MG63 (cell line): ENCODE results near the gene RGMA. TPM values are rescaled to one million over a fixed set of nuclear protein-coding genes. Genes with fewer than 3 reads are reported as not detected.
"Not testable (repeated sequence)": the region's sequence is repeated elsewhere in the genome, so short reads cannot be mapped to it uniquely, and the experiment has no call there.

Experiments
- DNase-seq: peaks from one replicate; pipeline ENCODE4 v3.0.0-alpha.2; 2020
- H3K27me3 ChIP-seq: fragments of 250-450 bp; sonication (Bioruptor Pico); 2 replicates; pipeline ENCODE4 v1.5.1; 2020; ENCODE audit warnings: mild to moderate bottlenecking, moderate library complexity
- H3K36me3 ChIP-seq: fragments of 250-450 bp; sonication (Bioruptor Pico); 2 replicates; pipeline ENCODE4 v1.5.1; 2020; ENCODE audit warnings: mild to moderate bottlenecking, moderate library complexity
- H3K4me3 ChIP-seq: fragments of 250-450 bp; sonication (Bioruptor Pico); 2 replicates; pipeline ENCODE4 v1.5.1; 2020; ENCODE audit warnings: mild to moderate bottlenecking, moderate library complexity
- H3K9me3 ChIP-seq: fragments of 250-450 bp; sonication (Bioruptor Pico); 2 replicates; pipeline ENCODE4 v1.5.1; 2020; ENCODE audit warnings: mild to moderate bottlenecking, moderate library complexity
- total RNA-seq: library from RNA; depleted of rRNA; stranded (reverse); fragments of >200 nt; shearing (Covaris generic); gene quantifications from 2 replicates; pipeline ENCODE4 v1.2.3, GENCODE V29; 2014; ENCODE audit warnings: low replicate concordance

The RGMA gene
- total RNA-seq, 1 experiment from 2014 or later = not detected

GRCh38 chr15:93035953-93036810 lies 52.8 kb downstream of the RGMA start:
- Histone ChIP-seq H3K27me3 (no peaks in the 10 kb centered on the region), H3K4me3 (no peak overlapping the region), H3K36me3 (no peaks in the 10 kb centered on the region), H3K9me3 (no peaks in the 10 kb centered on the region)
- DNase-seq = no peak

GRCh38 chr15:93035092-93035915 lies 53.7 kb downstream of the RGMA start:
- no peak overlapping the region for H3K4me3 ChIP-seq
- no peaks in the 10 kb centered on the region for H3K27me3 ChIP-seq
- DNase-seq = no peak
- H3K36me3 ChIP-seq = no peaks in the 10 kb centered on the region
- H3K9me3 ChIP-seq = no peaks in the 10 kb centered on the region

- no peaks in the 10 kb centered on the region for H3K9me3 ChIP-seq
- no peaks in the 10 kb centered on the region; the same call in 1 of the 2 replicates for H3K36me3 ChIP-seq
- H3K27me3 ChIP-seq = no peaks in the 10 kb centered on the region
- no peak for DNase-seq
- no peak overlapping the region for H3K4me3 ChIP-seq
These were observed 54.5 kb downstream of the RGMA start for GRCh38 chr15:93034512-93034911.

GRCh38 chr15:93033434-93034045 lies 55.5 kb downstream of the RGMA start:
- no peak for DNase-seq
- no peaks in the 10 kb centered on the region for H3K9me3 ChIP-seq
- no peaks in the 10 kb centered on the region for H3K27me3 ChIP-seq
- H3K4me3 ChIP-seq = no peak overlapping the region
- peaks cover 4% of the 10 kb centered on the region; the same call in 1 of the 2 replicates for H3K36me3 ChIP-seq

GRCh38 chr15:93032515-93033206 lies 56.4 kb downstream of the RGMA start:
- not testable (repeated sequence) for H3K4me3 ChIP-seq, H3K27me3 ChIP-seq, H3K36me3 ChIP-seq, H3K9me3 ChIP-seq, DNase-seq

GRCh38 chr15:93031557-93032384 lies 57.2 kb downstream of the RGMA start:
- not testable (repeated sequence) for H3K27me3 ChIP-seq, H3K4me3 ChIP-seq, DNase-seq, H3K9me3 ChIP-seq
- peaks cover 14% of the 10 kb centered on the region for H3K36me3 ChIP-seq

- Histone ChIP-seq H3K36me3 (peaks cover 21% of the 10 kb centered on the region), H3K4me3 (no peak overlapping the region), H3K9me3 (no peaks in the 10 kb centered on the region), H3K27me3 (no peaks in the 10 kb centered on the region)
- DNase-seq = no peak
These were observed 57.9 kb downstream of the RGMA start for GRCh38 chr15:93031103-93031464.

- H3K4me3 ChIP-seq = no peak overlapping the region
- DNase-seq = peak; percentile 55
- peaks cover 26% of the 10 kb centered on the region for H3K36me3 ChIP-seq
- H3K9me3 ChIP-seq = no peaks in the 10 kb centered on the region
- no peaks in the 10 kb centered on the region for H3K27me3 ChIP-seq
These were observed 58.4 kb downstream of the RGMA start for GRCh38 chr15:93030430-93031102.

- Histone ChIP-seq H3K27me3 (no peaks in the 10 kb centered on the region), H3K4me3 (no peak overlapping the region), H3K36me3 (peaks cover 32% of the 10 kb centered on the region), H3K9me3 (no peaks in the 10 kb centered on the region)
- peak; percentile 79 for DNase-seq
These were observed 59.1 kb downstream of the RGMA start for GRCh38 chr15:93029836-93030429.

GRCh38 chr15:93029214-93029835 lies 59.7 kb downstream of the RGMA start:
- H3K9me3 ChIP-seq = no peaks in the 10 kb centered on the region
- DNase-seq = no peak

GRCh38 chr15:93028632-93029213 lies 60.3 kb downstream of the RGMA start:
- H3K4me3 ChIP-seq = no peak overlapping the region
- peak; percentile 96 for DNase-seq
- peaks cover 44% of the 10 kb centered on the region for H3K36me3 ChIP-seq
- no peaks in the 10 kb centered on the region for H3K27me3 ChIP-seq
- no peaks in the 10 kb centered on the region for H3K9me3 ChIP-seq

More at GRCh38 chr15:93029214-93029835, 59.7 kb downstream of the RGMA start:
- H3K4me3 ChIP-seq = no peak overlapping the region
- peaks cover 38% of the 10 kb centered on the region for H3K36me3 ChIP-seq
- H3K27me3 ChIP-seq = no peaks in the 10 kb centered on the region

GRCh38 chr15:93028111-93028631 lies 60.8 kb downstream of the RGMA start:
- H3K4me3 ChIP-seq = no peak overlapping the region
- H3K36me3 ChIP-seq = peaks cover 48% of the 10 kb centered on the region
- H3K9me3 ChIP-seq = no peaks in the 10 kb centered on the region
- no peak for DNase-seq
- no peaks in the 10 kb centered on the region for H3K27me3 ChIP-seq

GRCh38 chr15:93027413-93027812 lies 61.6 kb downstream of the RGMA start:
- Histone ChIP-seq H3K27me3 (no peaks in the 10 kb centered on the region), H3K36me3 (peaks cover 55% of the 10 kb centered on the region)
- no peak for DNase-seq

GRCh38 chr15:93026380-93026817 lies 62.6 kb downstream of the RGMA start:
- Histone ChIP-seq H3K27me3 (no peaks in the 10 kb centered on the region), H3K9me3 (no peaks in the 10 kb centered on the region), H3K4me3 (no peak overlapping the region), H3K36me3 (peaks cover 65% of the 10 kb centered on the region)
- no peak for DNase-seq

More at GRCh38 chr15:93027413-93027812, 61.6 kb downstream of the RGMA start:
- no peaks in the 10 kb centered on the region for H3K9me3 ChIP-seq
- no peak overlapping the region for H3K4me3 ChIP-seq
